Retinal pigment epithelial cell (primary cell): ENCODE measurements around the gene SLC10A2.
"Not testable (repeated sequence)": the region's sequence is repeated elsewhere in the genome, so short reads cannot be mapped to it uniquely, and the experiment has no call there.

Experiments
- DNase-seq: peaks from one replicate; pipeline ENCODE4 v3.0.0-alpha.2; 2010; ENCODE audit warnings: low read depth
- H3K4me3 ChIP-seq: 2 replicates; pipeline ENCODE4 v1.5.1; 2011; ENCODE audit warnings: mild to moderate bottlenecking, low read length, control low read depth, moderate library complexity
- TF ChIP-seq, protein P1 (sequence below): conservative IDR thresholded peaks from 2 replicates; pipeline ENCODE4 v1.5.1; 2011; ENCODE audit warnings: low read depth, low read length, control low read depth, inconsistent platforms

SLC10A2 gene

DNA sequence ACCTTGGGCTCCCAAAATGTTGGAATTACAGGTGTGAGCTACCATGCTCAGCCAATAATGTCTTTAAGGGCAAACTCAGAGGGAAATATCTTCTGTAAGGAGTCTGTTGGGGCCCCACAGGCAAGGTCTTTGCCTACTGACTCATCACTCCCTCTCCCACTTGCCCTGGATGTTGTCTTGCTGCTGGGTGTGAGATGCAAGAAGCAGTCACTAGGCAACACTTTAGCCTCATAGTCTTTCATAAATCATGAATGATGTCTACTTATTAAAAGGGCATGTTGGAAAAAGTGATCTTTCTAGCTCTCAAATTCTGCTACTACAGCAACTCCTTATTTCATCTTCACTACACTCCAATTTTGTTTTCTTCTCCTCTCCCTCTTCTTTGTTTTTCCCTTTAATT, 34.6 kb upstream of the SLC10A2 start:
- DNase-seq = no peak
- H3K4me3 ChIP-seq = no peak overlapping the region
- TF ChIP-seq, protein P1, sequence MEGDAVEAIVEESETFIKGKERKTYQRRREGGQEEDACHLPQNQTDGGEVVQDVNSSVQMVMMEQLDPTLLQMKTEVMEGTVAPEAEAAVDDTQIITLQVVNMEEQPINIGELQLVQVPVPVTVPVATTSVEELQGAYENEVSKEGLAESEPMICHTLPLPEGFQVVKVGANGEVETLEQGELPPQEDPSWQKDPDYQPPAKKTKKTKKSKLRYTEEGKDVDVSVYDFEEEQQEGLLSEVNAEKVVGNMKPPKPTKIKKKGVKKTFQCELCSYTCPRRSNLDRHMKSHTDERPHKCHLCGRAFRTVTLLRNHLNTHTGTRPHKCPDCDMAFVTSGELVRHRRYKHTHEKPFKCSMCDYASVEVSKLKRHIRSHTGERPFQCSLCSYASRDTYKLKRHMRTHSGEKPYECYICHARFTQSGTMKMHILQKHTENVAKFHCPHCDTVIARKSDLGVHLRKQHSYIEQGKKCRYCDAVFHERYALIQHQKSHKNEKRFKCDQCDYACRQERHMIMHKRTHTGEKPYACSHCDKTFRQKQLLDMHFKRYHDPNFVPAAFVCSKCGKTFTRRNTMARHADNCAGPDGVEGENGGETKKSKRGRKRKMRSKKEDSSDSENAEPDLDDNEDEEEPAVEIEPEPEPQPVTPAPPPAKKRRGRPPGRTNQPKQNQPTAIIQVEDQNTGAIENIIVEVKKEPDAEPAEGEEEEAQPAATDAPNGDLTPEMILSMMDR = no peak

DNA sequence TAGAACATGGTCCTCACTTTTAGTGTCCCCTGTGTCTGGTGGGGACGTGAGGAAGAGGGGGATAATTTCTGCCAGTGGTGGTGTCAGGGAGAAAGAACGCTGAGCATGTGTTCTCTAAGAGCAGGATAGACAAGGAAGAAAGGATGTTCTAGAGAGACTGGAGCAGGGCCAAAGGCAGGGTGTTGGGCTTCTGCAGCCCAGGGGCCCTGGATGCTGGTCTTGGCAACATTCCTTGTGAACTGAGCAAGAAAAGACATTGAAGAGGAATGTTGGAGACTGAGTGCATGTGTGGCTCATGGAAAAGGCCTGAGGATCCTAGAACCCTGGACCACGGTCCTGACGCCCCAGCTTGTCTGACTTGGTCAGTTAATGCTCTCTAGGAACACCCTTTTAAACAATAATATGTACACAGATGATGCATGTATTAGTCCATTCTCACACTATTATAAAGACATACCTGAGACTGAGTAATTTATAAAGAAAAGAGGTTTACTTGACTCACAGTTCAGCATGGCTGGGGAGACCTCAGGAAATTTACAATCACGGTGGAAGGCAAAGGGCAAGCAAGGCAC, 33.6 kb upstream of the SLC10A2 start:
- DNase-seq = no peak
- TF ChIP-seq, protein P1 = no peak
- H3K4me3 ChIP-seq = no peak overlapping the region

DNA sequence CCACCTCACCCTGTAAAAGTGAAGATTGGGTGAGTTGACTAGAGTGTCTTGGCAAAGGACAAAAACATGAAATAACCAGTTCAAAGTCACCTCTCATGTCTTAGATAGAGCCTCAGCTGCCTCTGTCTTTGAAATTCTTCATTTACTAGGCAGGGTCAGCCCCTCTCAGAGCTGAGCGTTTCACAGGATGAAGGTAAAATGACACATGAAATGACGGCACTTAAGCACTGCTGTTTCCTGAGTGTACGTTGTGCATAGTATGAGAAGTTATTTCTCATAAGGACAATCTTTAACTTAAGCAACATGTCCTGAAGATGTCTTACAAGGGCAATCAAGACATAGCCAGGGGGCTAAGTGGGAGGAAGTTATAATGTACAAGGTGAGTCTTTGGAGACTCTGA, 32.3 kb upstream of the SLC10A2 start:
- TF ChIP-seq, protein P1 = no peak
- H3K4me3 ChIP-seq = no peak overlapping the region
- no peak for DNase-seq

DNA sequence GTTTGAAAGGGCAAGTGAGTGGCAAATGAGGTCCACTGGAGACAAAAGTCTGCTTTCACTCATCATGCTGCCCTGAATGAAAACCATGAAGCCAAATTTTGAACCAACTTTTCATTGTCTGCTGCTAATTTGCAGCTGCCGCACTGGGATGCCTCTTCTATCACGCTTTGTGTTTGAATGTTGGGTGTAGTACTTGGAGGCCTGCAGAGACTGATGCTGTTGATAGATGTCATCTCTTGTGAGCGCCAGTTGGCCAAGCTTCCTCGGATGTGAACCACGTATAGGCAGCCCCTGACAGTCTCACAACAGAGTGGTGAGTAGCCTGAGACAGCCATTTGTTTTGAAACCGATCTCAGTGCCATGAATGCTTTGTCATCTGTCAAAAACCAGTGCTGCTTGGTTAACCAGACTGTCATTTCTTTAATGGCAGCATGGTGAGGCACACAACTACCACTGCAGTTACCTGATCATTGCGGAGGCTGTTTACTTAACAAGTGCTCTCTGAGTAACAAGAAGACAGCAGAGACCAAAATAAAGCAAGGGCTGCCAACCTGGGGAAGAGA, 31.2 kb upstream of the SLC10A2 start:
- no peak overlapping the region for H3K4me3 ChIP-seq
- TF ChIP-seq, protein P1 = no peak
- DNase-seq = no peak

DNA sequence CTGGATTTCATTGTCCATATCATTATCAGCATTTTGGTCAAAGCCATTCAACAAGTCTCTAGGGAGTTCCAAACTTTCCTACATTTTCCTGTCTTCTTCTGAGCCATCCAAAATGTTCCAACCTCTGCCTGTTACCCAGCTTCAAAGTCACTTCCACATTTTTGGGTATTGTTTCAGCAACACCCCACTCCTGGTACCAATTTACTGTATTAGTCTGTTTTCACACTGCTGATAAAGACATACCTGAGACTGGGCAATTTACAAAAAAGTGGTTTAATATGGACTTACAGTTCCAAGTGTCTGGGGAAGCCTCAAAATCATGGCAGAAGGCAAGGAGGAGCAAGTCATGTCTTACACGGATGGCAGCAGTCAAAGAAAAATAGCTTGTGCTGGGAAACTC, 27.4 kb upstream of the SLC10A2 start:
- DNase-seq, H3K4me3 ChIP-seq: not testable (repeated sequence)

DNA sequence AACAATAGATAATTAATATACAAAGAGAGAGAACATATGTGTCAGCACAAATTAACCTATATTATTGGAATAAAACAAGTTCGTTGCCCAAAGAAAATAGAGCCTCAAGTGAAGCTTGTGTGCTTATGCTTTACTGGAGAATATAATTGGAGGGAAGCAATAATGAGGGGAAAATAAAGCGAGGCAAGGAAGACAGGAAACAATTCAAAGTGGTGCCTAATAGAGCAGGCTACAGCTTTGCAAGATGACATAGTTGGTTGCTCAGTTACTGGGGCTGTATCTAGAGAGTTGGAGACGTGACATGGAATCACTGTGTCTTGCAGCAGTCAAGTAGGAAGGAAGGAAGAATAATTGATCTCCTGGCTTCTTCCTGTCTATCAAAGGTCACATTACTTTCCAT, 21.1 kb upstream of the SLC10A2 start:
- DNase-seq = no peak
- H3K4me3 ChIP-seq = no peak overlapping the region
- TF ChIP-seq, protein P1 = no peak

DNA sequence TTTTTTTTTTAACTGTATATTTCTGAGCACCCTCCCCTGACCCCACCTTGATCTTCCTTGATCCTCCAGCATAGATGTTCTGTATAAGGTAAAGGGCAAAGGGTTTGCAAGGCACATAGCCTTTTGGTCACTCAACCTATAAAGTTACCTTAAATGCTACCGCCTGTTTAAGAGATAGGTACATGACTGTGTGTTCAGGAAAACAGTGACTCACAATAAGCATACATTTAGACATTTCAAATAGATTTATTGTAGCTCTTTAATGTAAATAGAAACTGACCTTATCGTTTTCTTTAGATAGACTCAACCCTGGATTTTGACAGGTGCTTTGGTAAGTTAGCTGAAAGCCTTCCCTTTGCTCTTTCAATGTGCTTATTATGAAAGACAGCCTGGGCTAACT, 15.2 kb upstream of the SLC10A2 start:
- TF ChIP-seq, protein P1 = no peak
- no peak overlapping the region for H3K4me3 ChIP-seq
- DNase-seq = no peak
